ENCODE data around the gene PIBF1.
"Not testable (repeated sequence)": the region's sequence is repeated elsewhere in the genome, so short reads cannot be mapped to it uniquely, and the experiment has no call there.

The PIBF1 gene

GRCh38 chr13:73045031-73045430, 263.1 kb downstream of the PIBF1 start:
- no peak overlapping the region for H3K4me3 ChIP-seq (ENCODE audit: low read depth, low read length)
- TF ChIP-seq CTCF (IDR thresholded peaks at IDR 0.05; ENCODE audit: borderline replicate concordance, insufficient read depth, low read depth, low read length): no peak

- not testable (repeated sequence) for H3K4me3 ChIP-seq (ENCODE audit: low read depth, low read length)
These were observed 266.7 kb downstream of the PIBF1 start for GRCh38 chr13:73048615-73049014.

GRCh38 chr13:73054712-73055111, 272.8 kb downstream of the PIBF1 start:
- TF ChIP-seq CTCF (IDR thresholded peaks at IDR 0.05; ENCODE audit: borderline replicate concordance, insufficient read depth, low read depth, low read length): no peak
- H3K4me3 ChIP-seq (ENCODE audit: low read depth, low read length): no peak overlapping the region

- no peak overlapping the region for H3K4me3 ChIP-seq (ENCODE audit: low read depth, low read length)
- no peak for TF ChIP-seq CTCF (IDR thresholded peaks at IDR 0.05; ENCODE audit: borderline replicate concordance, insufficient read depth, low read depth, low read length)
These were observed 274.1 kb downstream of the PIBF1 start for GRCh38 chr13:73055813-73056564.

- no peak for TF ChIP-seq CTCF (IDR thresholded peaks at IDR 0.05; ENCODE audit: borderline replicate concordance, insufficient read depth, low read depth, low read length)
- no peak overlapping the region for H3K4me3 ChIP-seq (ENCODE audit: low read depth, low read length)
These were observed 274.6 kb downstream of the PIBF1 start for GRCh38 chr13:73056565-73056962.

GRCh38 chr13:73057284-73058063, 275.5 kb downstream of the PIBF1 start:
- H3K4me3 ChIP-seq (ENCODE audit: low read depth, low read length): no peak overlapping the region
- no peak for TF ChIP-seq CTCF (IDR thresholded peaks at IDR 0.05; ENCODE audit: borderline replicate concordance, insufficient read depth, low read depth, low read length)

GRCh38 chr13:73058064-73058313, 276.1 kb downstream of the PIBF1 start:
- no peak for TF ChIP-seq CTCF (IDR thresholded peaks at IDR 0.05; ENCODE audit: borderline replicate concordance, insufficient read depth, low read depth, low read length)
- no peak overlapping the region for H3K4me3 ChIP-seq (ENCODE audit: low read depth, low read length)

All from GM12875 (cell line).